NCI-H2107 treated with DMSO at 0.1 percent for 48 hours (cell line): ENCODE measurements around the gene NCKAP5.
"Not testable (repeated sequence)": the region's sequence is repeated elsewhere in the genome, so short reads cannot be mapped to it uniquely, and the experiment has no call there.

Experiments
- DNase-seq: peaks from one replicate; lab custom pipeline; 2025; ENCODE audit not compliant: unreplicated experiment; lab: John Stamatoyannopoulos, UW

NCKAP5 gene

DNA sequence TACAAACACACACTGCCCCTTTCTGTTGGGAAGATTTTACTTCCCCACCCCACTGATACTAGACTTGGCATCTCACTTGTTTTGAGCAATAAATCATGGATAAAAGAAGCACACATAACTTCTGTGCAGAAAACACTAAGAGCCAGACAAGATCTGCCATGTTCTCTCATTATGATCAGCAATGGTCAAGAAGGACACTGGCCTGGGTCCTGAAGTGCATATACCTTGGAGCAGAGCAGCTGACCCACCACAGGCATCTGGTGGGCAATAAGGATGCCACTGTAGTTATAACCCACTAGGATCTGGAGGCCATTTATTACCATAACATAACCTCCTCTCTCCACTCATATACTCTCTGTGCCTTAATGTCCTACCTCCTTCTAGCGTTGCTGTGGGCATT lies 338.3 kb downstream of the NCKAP5 start:
- DNase-seq = no peak

DNA sequence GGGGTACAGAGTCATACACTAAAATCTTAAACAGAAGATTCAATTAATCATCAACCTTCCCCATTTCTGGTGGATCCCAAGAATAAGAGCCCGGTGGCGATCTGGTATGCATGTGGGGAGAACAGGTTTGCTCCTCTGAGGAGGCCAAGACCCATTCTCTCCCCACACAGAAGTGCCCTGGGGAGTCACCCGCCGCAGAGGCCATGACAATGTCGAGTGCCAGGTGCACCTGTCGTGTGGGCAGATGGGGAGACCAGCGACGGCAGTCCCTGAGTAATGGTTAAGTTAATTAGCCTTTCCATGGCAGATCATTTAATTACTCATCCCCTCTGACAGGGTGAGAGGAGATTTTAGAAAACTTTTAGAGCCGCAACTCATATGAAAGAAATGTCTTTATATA lies 345.0 kb downstream of the NCKAP5 start:
- peak; percentile 3 for DNase-seq

DNA sequence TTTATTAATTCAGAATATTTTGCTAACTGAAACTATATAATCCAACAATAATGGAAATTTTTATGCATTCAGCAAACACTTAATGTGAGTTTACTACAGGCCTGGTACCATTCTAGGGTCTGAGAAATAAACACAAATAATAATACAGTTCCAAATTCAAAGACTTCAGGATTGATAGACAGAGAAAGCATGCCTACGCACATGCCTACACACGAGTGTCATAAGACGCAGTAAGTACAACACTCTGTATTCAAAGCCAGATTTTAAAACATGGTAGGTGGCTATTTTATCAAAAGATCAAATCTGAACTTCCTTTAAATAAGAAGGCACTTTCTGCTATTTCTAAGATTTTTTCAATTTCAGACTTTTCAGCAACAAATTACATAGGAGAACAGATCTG lies 346.9 kb downstream of the NCKAP5 start:
- DNase-seq = no peak

DNA sequence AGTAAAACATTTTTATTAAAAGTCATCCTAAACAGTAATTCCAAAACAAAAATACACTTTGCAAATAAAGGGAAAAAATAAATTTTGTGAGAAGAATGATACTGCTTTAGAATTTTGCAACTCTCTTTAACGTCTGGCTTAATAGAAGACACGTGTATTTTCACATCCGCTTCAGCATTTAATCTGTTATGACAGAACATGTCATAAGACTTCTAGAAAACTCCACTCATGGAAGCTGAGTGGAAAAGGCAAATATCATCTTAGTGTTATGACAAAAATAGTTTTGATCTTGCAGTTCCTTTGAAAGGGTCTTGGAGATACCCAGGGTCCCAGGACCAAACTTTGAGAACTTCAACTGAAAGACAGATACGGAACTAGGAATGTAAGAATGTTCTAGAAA lies 350.1 kb downstream of the NCKAP5 start:
- no peak for DNase-seq

DNA sequence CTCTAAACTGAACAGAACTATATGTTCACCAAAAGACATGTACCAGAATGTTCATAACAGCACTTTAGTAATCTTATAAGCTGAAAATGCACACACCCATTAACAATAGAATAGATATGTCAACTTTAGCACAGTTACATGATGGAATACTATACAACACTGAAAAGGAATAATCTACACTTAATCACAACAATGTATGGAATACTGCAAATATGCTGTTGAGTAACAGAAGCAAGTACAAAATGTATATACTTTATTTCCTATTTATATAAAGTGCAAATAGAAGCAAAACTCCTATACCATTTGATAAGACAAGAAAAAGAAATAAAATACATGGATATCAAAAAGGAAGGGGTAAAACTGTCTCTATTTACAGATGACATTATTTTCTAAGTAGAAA lies 352.8 kb downstream of the NCKAP5 start:
- no peak for DNase-seq

DNA sequence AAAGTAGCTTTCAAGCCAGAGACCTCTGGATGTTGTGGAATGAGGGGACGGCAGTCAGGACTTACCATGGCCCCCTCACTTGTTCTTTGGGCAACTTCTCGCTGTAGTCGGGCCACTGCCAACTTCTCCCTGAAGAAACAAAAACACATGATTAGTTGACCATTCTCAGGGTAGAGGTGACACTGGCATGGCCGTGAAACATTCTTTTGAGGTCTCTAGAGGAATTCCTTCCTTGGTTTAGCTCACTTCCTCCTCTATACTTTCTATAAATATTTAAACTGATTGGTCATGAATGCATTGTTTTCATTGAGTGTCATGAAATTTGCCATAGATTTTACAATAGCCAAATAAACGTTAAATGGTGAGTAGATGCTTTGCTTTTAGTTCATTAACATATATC lies 354.6 kb downstream of the NCKAP5 start:
- no peak for DNase-seq

DNA sequence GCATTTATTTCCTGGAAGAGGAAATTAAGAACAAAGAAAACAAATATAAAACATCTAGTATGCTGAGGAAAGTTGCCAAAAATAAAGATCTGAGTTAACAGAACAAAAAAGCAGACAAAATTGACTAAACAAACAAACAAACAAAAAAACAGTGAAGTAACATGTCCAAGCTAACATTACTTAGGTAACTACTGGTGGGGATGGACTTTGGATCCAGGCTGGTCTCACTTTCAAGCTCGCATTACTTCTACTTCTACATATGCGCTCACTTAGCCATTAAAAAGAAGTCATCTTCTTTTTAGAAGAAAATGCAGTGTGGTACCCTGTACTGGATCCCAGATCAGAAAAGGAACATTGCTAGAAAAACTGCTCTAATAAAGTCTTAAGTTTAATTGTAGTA lies 358.9 kb downstream of the NCKAP5 start:
- DNase-seq = no peak

DNA sequence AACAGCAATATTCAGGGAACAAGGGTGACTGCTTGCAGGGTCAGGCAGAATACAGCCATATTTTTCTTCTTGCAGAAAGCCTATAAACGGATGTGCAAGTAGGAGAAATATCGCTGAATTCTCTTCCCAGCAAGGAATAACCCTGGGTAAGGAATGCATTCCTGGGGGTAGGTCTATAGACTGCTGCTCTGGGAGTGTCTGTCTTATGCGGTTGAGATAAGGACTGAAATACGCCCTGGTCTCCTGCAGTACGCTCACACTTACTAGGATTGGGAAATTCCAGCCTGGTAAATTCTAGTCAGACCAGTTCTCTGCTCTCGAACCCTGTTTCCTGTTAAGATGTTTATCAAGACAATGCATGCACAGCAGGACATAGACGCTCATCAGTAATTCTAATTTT lies 361.6 kb downstream of the NCKAP5 start:
- DNase-seq = not testable (repeated sequence)

DNA sequence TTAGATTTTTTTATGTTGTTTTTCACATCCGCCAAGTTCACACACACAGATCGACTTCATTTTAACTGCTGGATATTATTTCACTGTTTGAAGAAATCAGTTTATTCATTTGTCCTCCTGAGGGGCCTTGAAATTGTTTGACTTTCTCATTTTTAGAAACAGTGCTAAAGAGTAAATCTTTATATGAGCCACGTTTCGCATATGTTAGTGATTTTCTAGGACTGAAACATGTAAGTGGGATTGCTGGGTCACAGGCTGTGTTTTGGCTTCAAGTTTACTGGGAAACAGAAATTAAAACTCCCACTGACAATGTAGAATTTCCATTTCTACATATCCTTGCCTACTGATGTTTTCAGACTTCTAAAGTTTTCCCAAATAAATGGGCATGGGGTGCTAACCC lies 363.8 kb downstream of the NCKAP5 start:
- no peak for DNase-seq

DNA sequence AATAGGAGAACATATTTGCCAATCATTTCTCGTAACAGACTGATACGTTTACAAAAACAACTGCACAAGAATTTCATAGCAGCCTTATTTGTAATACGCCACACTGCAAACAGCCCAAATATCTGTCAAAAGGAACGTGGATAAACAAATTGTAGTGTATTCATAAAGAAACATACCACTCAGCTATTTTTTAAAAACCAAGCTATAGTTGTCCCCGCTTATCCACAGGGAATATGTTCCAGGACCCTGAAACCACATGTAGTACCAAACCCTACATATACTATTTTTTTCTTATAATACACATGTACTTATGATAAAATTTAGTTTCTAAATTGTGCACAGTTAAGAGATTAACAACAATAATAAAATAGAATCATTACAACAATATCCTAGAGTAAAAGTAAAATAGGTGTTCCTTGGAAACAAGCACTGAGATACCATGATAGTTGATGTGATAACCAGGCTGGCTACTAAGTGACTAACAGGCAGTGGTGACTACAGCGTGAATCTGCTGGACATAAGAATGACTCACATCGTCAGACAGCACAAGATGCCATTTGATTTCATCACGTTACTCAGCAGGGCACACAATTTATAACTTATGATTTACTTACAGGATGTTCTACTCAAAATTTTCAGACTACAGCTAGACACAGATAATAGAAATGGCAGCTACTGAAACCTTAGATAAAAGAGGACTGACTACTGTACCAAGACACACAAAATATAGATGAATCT lies 367.4 kb downstream of the NCKAP5 start:
- no peak for DNase-seq

DNA sequence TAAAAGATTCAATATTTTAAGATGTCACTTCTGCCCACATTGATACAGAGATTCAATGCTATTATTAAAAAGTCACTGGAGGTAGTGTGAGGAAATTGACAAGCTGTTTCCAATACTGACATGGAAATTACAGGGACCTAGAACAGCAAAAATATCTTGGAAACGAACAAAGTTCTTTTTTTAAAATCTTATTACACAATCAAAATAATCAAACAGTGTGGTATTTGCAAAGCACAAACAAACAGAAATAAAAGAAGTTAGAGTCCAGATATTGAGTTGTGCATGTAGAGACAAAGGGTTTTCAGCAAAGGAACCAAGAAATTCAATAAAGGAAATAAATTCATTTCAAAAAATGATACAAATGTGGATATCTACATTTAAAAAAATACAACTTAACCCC lies 369.6 kb downstream of the NCKAP5 start:
- no peak for DNase-seq

DNA sequence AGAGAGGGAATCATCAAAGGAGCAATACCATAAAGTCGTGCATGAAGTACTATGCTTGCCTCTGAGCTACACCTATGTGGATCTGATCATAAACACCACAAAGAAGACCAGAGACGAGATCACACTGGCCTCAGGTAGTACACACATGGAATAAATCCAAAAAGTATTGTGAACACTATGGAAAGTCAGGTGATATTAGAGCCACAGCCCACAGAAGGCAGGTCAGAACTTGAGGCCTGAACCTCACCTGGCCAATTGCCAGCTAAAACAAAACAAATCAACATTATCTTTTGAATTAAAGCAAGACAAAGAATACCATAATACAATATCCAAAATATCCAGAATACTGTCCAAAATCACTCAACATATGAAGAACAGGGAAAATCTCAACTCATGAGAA lies 371.1 kb downstream of the NCKAP5 start:
- DNase-seq = no peak

DNA sequence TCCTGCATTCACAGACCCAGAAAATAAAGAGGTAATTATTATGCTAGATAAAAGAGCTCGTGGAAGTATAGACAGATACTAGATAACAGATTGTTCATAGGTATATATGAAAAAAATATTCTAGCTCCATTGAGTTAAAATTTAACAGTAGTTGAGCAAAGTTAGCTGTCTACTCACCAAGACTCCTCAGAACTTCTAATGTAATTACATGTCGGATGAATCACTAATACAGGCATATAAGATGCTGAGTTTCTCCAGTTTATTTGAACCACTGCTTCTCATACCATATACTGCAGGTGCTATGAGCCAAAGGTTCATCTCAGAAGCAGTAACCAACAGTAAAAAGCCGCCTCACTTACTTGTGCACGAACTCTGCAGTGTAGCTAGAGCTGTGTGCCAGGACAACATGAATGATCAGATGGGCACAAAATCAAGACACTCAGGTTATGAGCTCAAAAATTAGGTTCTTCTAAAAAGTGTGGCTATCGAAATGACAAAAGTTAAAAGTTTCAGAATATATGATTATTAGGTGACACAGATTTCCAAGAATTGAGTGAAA lies 373.4 kb downstream of the NCKAP5 start:
- no peak for DNase-seq

DNA sequence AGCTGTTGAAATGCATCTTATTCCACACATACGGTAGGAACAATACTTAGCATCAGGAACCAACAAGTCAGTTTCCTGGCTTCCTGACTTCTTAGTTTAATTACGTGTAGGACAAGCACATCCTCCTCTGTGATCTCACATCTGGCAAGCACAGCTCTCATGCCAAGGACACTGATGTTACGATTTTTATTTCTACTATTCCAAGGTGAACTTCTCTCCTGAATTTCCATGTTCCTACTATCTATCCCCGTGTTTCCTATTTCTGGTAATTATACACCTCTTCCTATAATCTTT lies 374.0 kb downstream of the NCKAP5 start:
- DNase-seq = no peak

DNA sequence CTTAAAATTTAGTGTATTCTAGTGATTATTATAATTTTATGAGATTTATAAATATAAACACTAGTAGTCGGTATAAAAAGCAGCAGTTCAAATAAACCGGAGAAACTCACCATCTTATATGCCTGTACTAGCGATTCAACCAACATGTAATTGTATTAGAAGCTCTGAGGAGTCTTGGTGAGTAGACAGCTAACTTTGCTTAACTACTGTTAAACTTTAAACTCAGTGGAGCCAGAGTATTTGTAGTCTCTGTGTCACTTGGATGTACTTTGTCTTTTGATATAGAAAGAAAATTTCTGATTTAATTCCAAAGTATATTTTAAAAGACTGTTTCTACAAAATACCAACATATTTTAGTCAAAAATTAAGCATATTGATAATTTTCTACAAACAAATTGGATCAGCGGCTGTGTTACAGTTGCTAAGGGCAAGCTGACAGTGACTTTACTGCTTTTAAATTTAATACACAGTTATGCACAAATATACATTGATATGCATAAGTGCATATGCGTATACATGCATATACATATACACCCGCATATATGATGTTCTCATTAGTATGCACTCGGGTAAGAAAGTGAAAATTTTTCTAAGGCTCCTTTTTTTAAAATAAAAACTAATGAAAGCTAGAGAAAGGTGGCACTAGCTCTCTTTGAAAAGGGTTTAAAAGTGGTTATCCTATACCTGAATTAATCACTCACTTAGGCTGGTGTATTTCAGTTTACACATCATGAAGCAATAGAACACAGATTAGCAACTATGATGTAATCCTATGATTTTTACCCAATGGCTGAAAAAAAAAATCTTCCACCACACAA lies 374.5 kb downstream of the NCKAP5 start:
- DNase-seq = no peak

DNA sequence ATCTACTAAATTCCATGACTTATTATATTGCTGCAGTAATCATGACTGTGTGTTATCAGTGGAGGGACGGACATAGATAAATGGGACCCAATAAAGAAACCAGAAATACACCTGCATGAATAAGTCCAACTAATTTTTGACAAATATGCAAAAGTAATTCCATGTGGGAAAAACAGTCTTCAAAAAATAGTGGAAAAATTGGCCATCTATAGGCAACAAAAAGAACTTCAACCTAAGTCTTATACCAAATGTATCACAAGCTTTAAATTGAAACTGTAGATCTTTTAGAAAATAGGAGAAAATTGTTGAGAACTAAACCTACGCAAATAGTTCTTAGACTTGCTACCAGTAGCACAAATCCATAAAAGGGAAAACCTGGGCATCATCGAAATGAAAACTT lies 376.2 kb downstream of the NCKAP5 start:
- DNase-seq = no peak

DNA sequence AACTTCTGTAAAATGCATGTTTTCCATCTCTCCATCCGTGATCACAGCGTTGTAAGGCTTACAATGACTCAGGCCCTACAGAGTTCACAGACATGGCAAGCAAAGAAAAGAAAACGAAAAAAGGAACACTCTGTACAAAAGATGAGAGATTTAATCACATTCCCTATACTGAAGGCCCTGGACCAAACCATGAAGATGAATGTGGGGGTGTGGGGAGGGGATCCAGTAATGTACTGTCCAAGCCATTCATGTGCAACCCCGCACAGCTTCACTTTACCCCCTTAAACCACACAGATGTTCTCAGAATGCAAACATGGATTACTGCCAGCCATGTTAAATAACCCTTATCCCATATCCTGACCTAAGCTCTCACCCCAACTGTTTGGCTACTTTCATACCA lies 391.1 kb downstream of the NCKAP5 start:
- no peak for DNase-seq

DNA sequence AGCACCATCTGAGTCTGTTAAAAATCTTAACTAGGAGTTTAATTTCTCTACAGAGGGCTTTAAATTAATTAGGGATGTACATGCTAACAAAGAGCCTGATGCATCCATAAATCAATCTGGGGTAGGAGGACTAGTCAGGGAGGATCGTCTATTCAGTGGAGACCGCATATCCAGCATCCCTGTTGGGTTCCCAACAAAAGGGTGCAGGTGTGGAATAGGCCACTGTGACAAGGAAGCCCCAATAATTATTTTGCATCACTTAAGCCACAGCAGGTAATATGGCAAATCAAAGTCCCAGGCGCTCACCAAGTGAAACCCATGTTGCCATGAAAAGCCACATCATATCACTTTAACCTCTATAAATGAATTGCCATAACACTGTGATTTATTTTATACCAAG lies 392.3 kb downstream of the NCKAP5 start:
- DNase-seq = no peak

DNA sequence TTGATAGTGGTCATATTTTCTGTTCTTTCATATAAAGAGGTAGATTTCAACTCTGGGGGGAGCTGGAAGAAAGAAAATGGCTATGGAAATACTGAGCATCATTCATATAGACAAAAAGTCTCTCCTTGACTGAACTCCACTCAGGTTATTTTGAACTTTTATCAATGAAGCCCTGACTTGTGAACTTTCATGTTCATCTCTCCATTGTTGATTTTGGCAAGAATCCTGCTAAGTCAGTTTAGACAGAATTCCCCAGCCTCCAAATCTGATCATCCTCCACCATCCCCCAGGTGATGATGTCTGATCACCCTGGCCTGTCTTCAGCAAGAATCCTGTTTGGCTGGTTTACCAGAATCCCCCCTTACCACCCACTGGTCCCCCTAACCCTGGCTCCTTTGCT lies 395.0 kb downstream of the NCKAP5 start:
- no peak for DNase-seq

DNA sequence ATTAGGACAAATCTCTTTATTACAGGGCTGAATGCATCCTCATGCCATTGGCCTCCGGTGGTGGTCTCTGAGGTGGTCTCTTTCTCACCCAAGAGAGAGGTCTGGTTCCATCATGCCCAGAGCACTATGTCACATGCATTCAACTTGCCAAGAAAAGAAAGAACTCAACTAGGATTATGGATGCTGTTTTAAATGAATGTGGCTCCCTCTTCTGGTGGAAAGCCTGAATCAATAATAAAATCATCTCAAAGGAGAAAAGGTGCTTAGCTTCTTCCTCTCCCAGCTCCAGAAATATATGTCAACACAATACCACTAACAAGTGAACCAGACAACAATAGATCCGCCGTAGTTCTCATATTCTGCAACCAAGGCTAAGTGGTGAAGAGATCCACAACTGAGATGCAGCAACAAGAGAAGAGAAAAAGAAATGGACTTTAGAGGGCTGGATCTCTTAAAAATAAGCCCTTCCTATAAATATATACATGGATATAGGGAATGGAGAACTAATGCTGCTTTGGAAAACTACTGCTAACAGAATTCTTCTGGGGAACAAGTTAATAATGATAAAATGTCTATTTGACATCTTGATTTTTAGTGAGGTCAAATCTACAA lies 396.8 kb downstream of the NCKAP5 start:
- peak; percentile 57 for DNase-seq

DNA sequence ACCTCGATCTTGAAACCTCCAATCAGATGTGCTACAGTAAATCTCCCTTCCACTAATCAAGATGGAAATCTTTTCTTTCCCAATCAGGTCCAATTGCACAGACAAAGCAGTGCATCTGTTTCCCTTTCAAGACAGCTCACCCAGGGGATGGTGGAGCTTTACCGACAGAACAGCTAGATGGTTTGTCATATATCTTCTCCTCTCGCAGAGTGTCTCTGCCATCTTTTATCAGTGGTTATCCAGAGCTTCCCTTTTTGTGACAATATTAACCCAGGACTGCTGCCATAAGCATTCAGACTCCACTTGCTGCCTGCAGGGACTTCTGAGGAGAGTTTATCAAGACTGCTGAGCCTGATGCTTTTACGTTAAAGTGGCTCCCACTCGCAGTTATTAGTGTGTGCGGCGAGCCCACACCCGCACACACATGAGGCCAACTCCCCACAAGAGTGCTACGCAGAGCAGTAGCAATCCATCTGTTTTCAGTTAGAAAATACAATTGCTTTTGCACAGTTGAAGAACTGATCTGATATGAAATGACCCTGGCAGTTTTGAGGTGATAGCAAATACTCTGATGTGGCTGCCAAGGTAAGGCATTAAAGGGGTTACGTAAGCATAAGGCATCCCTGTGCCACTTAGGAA lies 398.9 kb downstream of the NCKAP5 start:
- DNase-seq = no peak

DNA sequence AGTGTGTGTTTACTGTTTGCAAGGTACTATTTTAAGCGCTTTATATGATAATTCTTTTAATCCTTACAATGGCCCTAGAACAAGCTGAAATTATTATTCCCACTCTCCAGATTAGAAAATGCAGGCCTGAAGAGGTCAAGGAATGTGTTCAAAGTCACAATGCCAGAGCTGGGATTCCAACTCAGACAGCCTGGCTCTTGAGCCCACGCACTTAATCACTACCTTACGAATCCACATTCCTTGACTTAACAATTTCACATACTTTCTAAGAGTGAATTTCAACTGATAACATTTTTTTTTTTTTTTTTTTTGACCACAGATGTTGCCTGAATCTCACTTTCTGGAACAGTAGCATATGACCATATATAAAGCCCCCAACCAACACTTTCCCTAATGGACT lies 400.3 kb downstream of the NCKAP5 start:
- no peak for DNase-seq
